PC-3 (cell line): ENCODE measurements around the gene SF3A1. TPM values are rescaled to one million over a fixed set of nuclear protein-coding genes. Genes with fewer than 3 reads are reported as not detected.

Source experiments
- ATAC-seq: fragments of 200-7000 bp; cut with Tn5 transposase; 2 replicates; pipeline ENCODE4 v1.9.1; 2020; ENCODE audit warnings: mild to moderate bottlenecking, moderate library complexity
- BruUV-seq: library from RNA; stranded (reverse); fragments of 400-500 nt; replicated peaks from 2 replicates; lab custom pipeline; 2021; lab: Mats Ljungman, UMichigan
- CTCF ChIA-PET: fragments of 300-600 bp; sonication (Branson Sonifier 250); formaldehyde crosslinking; loops from one replicate; lab custom pipeline; 2022; ENCODE audit warnings: antibody characterized with exemption; lab: Charles Lee
- POLR2A ChIA-PET: fragments of 300-600 bp; sonication (Branson Sonifier 250); formaldehyde crosslinking; loops from one replicate; lab custom pipeline; 2022; ENCODE audit warnings: antibody characterized with exemption; ENCODE audit not compliant: unreplicated experiment; lab: Charles Lee
- DNase-seq: peaks from one replicate; pipeline ENCODE4 v3.0.0-alpha.2; 2015
- H2AFZ ChIP-seq: fragments of 300-600 bp; sonication (generic); 2 replicates; pipeline ENCODE4 v1.6.0; 2016; ENCODE audit warnings: antibody characterized with exemption, low read length
- H3F3A ChIP-seq: fragments of 300-600 bp; sonication (generic); one replicate; pipeline ENCODE4 v1.6.0; 2017; ENCODE audit warnings: antibody characterized with exemption, low read length, control low read depth, mild to moderate bottlenecking; ENCODE audit not compliant: unreplicated experiment
- H3K27ac ChIP-seq: fragments of 300-600 bp; sonication (generic); 2 replicates; pipeline ENCODE4 v1.5.1; 2016; ENCODE audit warnings: mild to moderate bottlenecking, low read length
- H3K27me3 ChIP-seq: fragments of 300-600 bp; sonication (generic); 2 replicates; pipeline ENCODE4 v1.6.1; 2016; ENCODE audit warnings: low read length, mixed read lengths
- H3K36me3 ChIP-seq: fragments of 300-600 bp; sonication (generic); 2 replicates; pipeline ENCODE4 v1.6.1; 2016; ENCODE audit warnings: low read depth, mixed run types, low read length, mixed read lengths
- H3K4me1 ChIP-seq: fragments of 300-600 bp; sonication (generic); 2 replicates; pipeline ENCODE4 v1.5.1; 2016; ENCODE audit warnings: low read length; ENCODE audit not compliant: insufficient read depth
- H3K4me2 ChIP-seq: fragments of 300-600 bp; sonication (generic); 2 replicates; pipeline ENCODE4 v1.6.0; 2016; ENCODE audit warnings: low read length
- H3K4me3 ChIP-seq: fragments of 300-600 bp; sonication (generic); 2 replicates; pipeline ENCODE4 v1.5.1; 2016; ENCODE audit warnings: mild to moderate bottlenecking, low read length, mixed read lengths
- H3K79me2 ChIP-seq: fragments of 300-600 bp; sonication (generic); 2 replicates; pipeline ENCODE4 v1.6.1; 2017; ENCODE audit warnings: low read length, mixed read lengths
- H3K9ac ChIP-seq: fragments of 300-600 bp; sonication (generic); 2 replicates; pipeline ENCODE4 v1.6.0; 2016; ENCODE audit warnings: mild to moderate bottlenecking, low read length
- H3K9me2 ChIP-seq: fragments of 300-600 bp; sonication (generic); replicated peaks from 2 replicates; pipeline ENCODE4 v1.6.1; 2016; ENCODE audit warnings: mixed run types, low read length, mixed read lengths
- H3K9me3 ChIP-seq: fragments of 300-600 bp; sonication (generic); 2 replicates; pipeline ENCODE4 v1.6.1; 2016; ENCODE audit warnings: low read length, mixed read lengths
- H4K20me1 ChIP-seq: fragments of 300-600 bp; sonication (generic); 2 replicates; pipeline ENCODE4 v1.6.1; 2016; ENCODE audit warnings: low read length, mixed read lengths
- CTCF ChIP-seq: fragments of 300-600 bp; sonication (generic); conservative IDR thresholded peaks from 2 replicates; pipeline ENCODE4 v1.5.1; 2017; ENCODE audit warnings: antibody characterized with exemption, low read depth, mild to moderate bottlenecking, low read length
- EZH2 ChIP-seq: fragments of 300-600 bp; sonication (generic); IDR thresholded peaks from one replicate; pipeline ENCODE4 v1.6.1; 2017; ENCODE audit warnings: antibody characterized with exemption, mild to moderate bottlenecking, low read length; ENCODE audit not compliant: unreplicated experiment
- EZH2phosphoT487 ChIP-seq: fragments of 300-600 bp; sonication (generic); IDR thresholded peaks from 2 replicates; pipeline ENCODE4 v1.6.1; 2018; ENCODE audit warnings: mild to moderate bottlenecking, antibody characterized with exemption, low read length, borderline replicate concordance
- intact Hi-C: fragments of 100-400 bp; cut with micrococcal nuclease; formaldehyde crosslinking; loops from 2 replicates; pipeline ENCODE4 v1.9.0; 2023
- total RNA-seq: library from RNA; depleted of rRNA; stranded (reverse); fragments of >200 nt; gene quantifications from 2 replicates; pipeline ENCODE4 v1.2.3, GENCODE V29; 2014

SF3A1 gene
- total RNA-seq, 1 experiment from 2014 or later, result 59.2 TPM

GRCh38 chr22:30368420-30368819, 11.7 kb upstream of the SF3A1 start:
- no peaks in the 10 kb centered on the region for H3K79me2 ChIP-seq
- H3K27ac ChIP-seq, result no peak overlapping the region
- H3K36me3 ChIP-seq, result no peaks in the 10 kb centered on the region
- no peaks in the 10 kb centered on the region for H3K9me2 ChIP-seq
- H3K4me2 ChIP-seq, result no peak overlapping the region
- intact Hi-C loops, result no loop called here
- ChIA-PET POLR2A (no interaction called here), CTCF (no interaction called here)
- H4K20me1 ChIP-seq, result no peaks in the 10 kb centered on the region
- DNase-seq (no peak), ATAC-seq (no peak)
- TF ChIP-seq EZH2, result no peak
- no peak for TF ChIP-seq CTCF
- no peak for TF ChIP-seq EZH2phosphoT487
- H3K27me3 ChIP-seq, result no peaks in the 10 kb centered on the region
- BruUV-seq, result no TSS peak
- H3F3A ChIP-seq, result no peaks in the 10 kb centered on the region
- H3K9ac ChIP-seq, result no peak overlapping the region
- no peak overlapping the region for H3K4me3 ChIP-seq
- no peaks in the 10 kb centered on the region for H3K4me1 ChIP-seq
- H3K9me3 ChIP-seq, result no peaks in the 10 kb centered on the region
- H2AFZ ChIP-seq, result no peak overlapping the region

GRCh38 chr22:30365891-30366290, 9.2 kb upstream of the SF3A1 start:
- CTCF ChIA-PET, result no interaction called here
- intact Hi-C loops, result no loop called here

More at GRCh38 chr22:30365891-30366290, 9.2 kb upstream of the SF3A1 start:
- no peaks in the 10 kb centered on the region for H3F3A ChIP-seq
- no peak for DNase-seq
- H3K27me3 ChIP-seq, result no peaks in the 10 kb centered on the region
- no peaks in the 10 kb centered on the region for H3K9me2 ChIP-seq
- H3K9me3 ChIP-seq, result no peaks in the 10 kb centered on the region
- no peak for TF ChIP-seq CTCF
- TF ChIP-seq EZH2phosphoT487, result no peak
- TF ChIP-seq EZH2, result no peak
- no peak overlapping the region for H3K9ac ChIP-seq
- no peaks in the 10 kb centered on the region for H3K4me1 ChIP-seq
- no peak overlapping the region for H2AFZ ChIP-seq
- no peak overlapping the region for H3K4me2 ChIP-seq
- no peaks in the 10 kb centered on the region for H3K36me3 ChIP-seq
- no peak overlapping the region for H3K4me3 ChIP-seq
- no peaks in the 10 kb centered on the region for H4K20me1 ChIP-seq
- no peak overlapping the region for H3K27ac ChIP-seq
- no peak for ATAC-seq
- no peaks in the 10 kb centered on the region for H3K79me2 ChIP-seq
- BruUV-seq, result no TSS peak
- POLR2A ChIA-PET, result no interaction called here
